Measurements from ENCODE around the gene WASF2. TPM values are rescaled to one million over a fixed set of nuclear protein-coding genes. Genes with fewer than 3 reads are reported as not detected.
"Not testable (repeated sequence)": the region's sequence is repeated elsewhere in the genome, so short reads cannot be mapped to it uniquely, and the experiment has no call there.

WASF2 gene
- total RNA-seq, 4 donors from 2014 or later, result 53.7 to 92.8 (median 79.8) TPM

DNA sequence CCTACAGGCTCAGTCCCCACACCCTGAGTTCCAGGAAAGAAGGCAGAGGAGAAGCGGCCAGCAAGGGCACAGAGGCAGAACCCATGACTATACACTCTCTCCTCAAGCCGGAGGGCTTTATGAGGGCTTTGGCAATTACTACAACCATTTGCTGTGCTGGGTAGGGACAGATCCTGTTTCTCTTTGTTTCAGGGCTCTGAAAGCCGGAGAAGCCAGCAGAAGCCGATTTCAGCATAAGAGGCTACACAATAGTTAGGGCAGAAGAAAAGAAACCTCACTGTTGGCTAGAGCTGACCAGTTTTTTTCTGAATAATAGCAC lies 83.6 kb downstream of the WASF2 start:
- intact Hi-C loops (cut with DNase I), result loop anchor here (10.0 kb wide), 1 partner anchor 198 kb away; the partner anchor contains the start of gene AHDC1
- TF ChIP-seq POLR2A (IDR thresholded peaks at IDR 0.05) (no peak), CTCF (IDR thresholded peaks at IDR 0.05) (no peak)
- H3K4me1 ChIP-seq, result peaks cover 55 to 76% (median 58%) of the 10 kb centered on the region in 3 donors
- WGBS, 2 donors, result 45 to 60% methylated on average over 4 of the region's 4 CpGs
- no peaks in the 10 kb centered on the region for H3K9me3 ChIP-seq
- no peaks in the 10 kb centered on the region for H3K27me3 ChIP-seq
- H3K36me3 ChIP-seq, result peaks cover 25 to 59% (median 42%) of the 10 kb centered on the region in 3 donors
- H3K4me3 ChIP-seq, result no peak overlapping the region
- no peak for DNase-seq
- H3K27ac ChIP-seq, result peak overlapping the region; percentile 79 to 91 (median 88)

- Histone ChIP-seq H3K36me3 (peaks cover 20 to 54% (median 36%) of the 10 kb centered on the region in 3 donors), H3K4me1 (peaks cover 58 to 82% (median 58%) of the 10 kb centered on the region in 3 donors)
- 33 to 54% methylated on average over 1 to 2 of the region's 18 CpGs for WGBS, 2 donors
Measured at GRCh38 chr1:27405598-27406361, 84.2 kb downstream of the WASF2 start.

DNA sequence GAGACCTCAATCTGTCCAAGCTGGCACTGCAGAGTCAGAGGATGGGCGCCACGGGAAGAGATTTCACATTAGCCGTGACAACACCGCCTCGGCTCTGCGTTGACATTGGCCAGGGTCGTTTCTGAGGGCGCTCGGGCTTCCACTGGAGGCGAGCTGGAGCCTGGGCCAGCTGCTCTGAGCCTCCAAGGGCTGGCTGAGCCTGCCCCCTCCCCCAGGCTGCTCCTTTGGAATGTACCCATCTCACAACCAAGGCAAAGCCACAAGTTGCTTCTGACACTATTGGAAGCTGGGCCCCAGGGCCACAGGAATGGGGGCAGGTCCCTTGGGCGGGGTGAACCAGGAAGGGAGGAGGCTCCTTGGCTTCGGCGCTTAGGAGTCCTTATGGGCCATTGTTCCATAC lies 84.9 kb downstream of the WASF2 start:
- DNase-seq, result no peak
- intact Hi-C loops (cut with DNase I), result loop anchor here (10.0 kb wide), 1 partner anchor 200 kb away; the partner anchor contains the start of gene AHDC1
- Histone ChIP-seq H3K9me3 (no peaks in the 10 kb centered on the region), H3K4me3 (no peak overlapping the region), H3K27me3 (no peaks in the 10 kb centered on the region), H3K27ac (peak overlapping the region; percentile 79 to 92 (median 90)), H3K4me1 (peaks cover 58 to 89% (median 58%) of the 10 kb centered on the region in 3 donors), H3K36me3 (peaks cover 13 to 47% (median 31%) of the 10 kb centered on the region in 3 donors)
- 41 to 67% methylated on average over 5 to 9 of the region's 13 CpGs for WGBS, 2 donors
- no peak for TF ChIP-seq POLR2A (IDR thresholded peaks at IDR 0.05)
- TF ChIP-seq CTCF (IDR thresholded peaks at IDR 0.05), result no peak

More at GRCh38 chr1:27405598-27406361, 84.2 kb downstream of the WASF2 start:
- not testable (repeated sequence) for DNase-seq, H3K9me3 ChIP-seq, H3K4me3 ChIP-seq, H3K27me3 ChIP-seq
- H3K27ac ChIP-seq, result peak overlapping the region; percentile 79 to 91 (median 88)
- intact Hi-C loops (cut with DNase I), result loop anchor here (10.0 kb wide), 1 partner anchor 199 kb away; the partner anchor contains the start of gene AHDC1

GRCh38 chr1:27403931-27404330 lies 86.0 kb downstream of the WASF2 start:
- intact Hi-C loops (cut with DNase I), result loop anchor here (10.0 kb wide), 1 partner anchor 201 kb away; the partner anchor contains the start of gene AHDC1
- no peak overlapping the region for H3K4me3 ChIP-seq
- H3K27me3 ChIP-seq, result no peaks in the 10 kb centered on the region
- no peak for TF ChIP-seq CTCF (IDR thresholded peaks at IDR 0.05)
- TF ChIP-seq POLR2A (IDR thresholded peaks at IDR 0.05), result no peak
- no peak for DNase-seq
- peak overlapping the region; percentile 79 to 92 (median 90) for H3K27ac ChIP-seq
- H3K36me3 ChIP-seq, result peaks cover 5 to 36% (median 22%) of the 10 kb centered on the region in 3 donors
- H3K4me1 ChIP-seq, result peaks cover 58 to 100% (median 58%) of the 10 kb centered on the region in 3 donors
- H3K9me3 ChIP-seq, result no peaks in the 10 kb centered on the region

GRCh38 chr1:27403065-27403726 lies 86.8 kb downstream of the WASF2 start:
- no peaks in the 10 kb centered on the region for H3K27me3 ChIP-seq
- H3K36me3 ChIP-seq, result peaks cover 5 to 28% (median 16%) of the 10 kb centered on the region in 3 donors
- no peaks in the 10 kb centered on the region for H3K9me3 ChIP-seq
- H3K4me1 ChIP-seq, result peaks cover 58 to 100% (median 58%) of the 10 kb centered on the region in 3 donors
- peak in 4 of 6 experiments; percentile 6 to 53 (median 35) for TF ChIP-seq CTCF (IDR thresholded peaks at IDR 0.05)
- TF ChIP-seq POLR2A (IDR thresholded peaks at IDR 0.05), result no peak
- peak overlapping the region in 2 of 4 donors; percentile 5 to 29 for H3K4me3 ChIP-seq
- WGBS, 2 donors, result 19 to 24% methylated on average over 11 to 19 of the region's 24 CpGs
- intact Hi-C loops (cut with DNase I), result loop anchor here (10.0 kb wide), 1 partner anchor 202 kb away; the partner anchor contains the start of gene AHDC1
- DNase-seq, result no peak
- peak overlapping the region; percentile 79 to 92 (median 90) for H3K27ac ChIP-seq

All from esophagus squamous epithelium (tissue), 5 donors.